H4 (cell line): ENCODE data around the gene GPBP1. TPM values are rescaled to one million over a fixed set of nuclear protein-coding genes. Genes with fewer than 3 reads are reported as not detected.

ENCODE experiments used
- DNase-seq: peaks from one replicate; pipeline ENCODE4 v3.0.0-alpha.2; 2015; ENCODE audit warnings: low spot score
- total RNA-seq: library from RNA; depleted of rRNA; stranded (reverse); fragments of >200 nt; shearing (Covaris generic); gene quantifications from 2 replicates; pipeline ENCODE4 v1.2.3, GENCODE V29; 2014

Gene GPBP1
- total RNA-seq, 1 experiment from 2014 or later: 39.4 TPM

- DNase-seq: no peak
Measured at GRCh38 chr5:57209316-57210040, 35.6 kb downstream of the GPBP1 start.

GRCh38 chr5:57210633-57211032 lies 36.8 kb downstream of the GPBP1 start:
- no peak for DNase-seq

- no peak for DNase-seq
Measured at GRCh38 chr5:57211039-57211438, 37.2 kb downstream of the GPBP1 start.

- no peak for DNase-seq
Measured at GRCh38 chr5:57215629-57216195, 41.9 kb downstream of the GPBP1 start.

GRCh38 chr5:57216714-57217113 lies 42.9 kb downstream of the GPBP1 start:
- no peak for DNase-seq

- DNase-seq: no peak
Measured at GRCh38 chr5:57219386-57219785, 45.5 kb downstream of the GPBP1 start.

- peak; percentile 11 for DNase-seq
Measured at GRCh38 chr5:57221049-57221568, 47.2 kb downstream of the GPBP1 start.

- no peak for DNase-seq
Measured at GRCh38 chr5:57225553-57225952, 51.7 kb downstream of the GPBP1 start.

- no peak for DNase-seq
Measured at GRCh38 chr5:57229313-57229712, 55.5 kb downstream of the GPBP1 start.

- no peak for DNase-seq
Measured at GRCh38 chr5:57231607-57232006, 57.7 kb downstream of the GPBP1 start.

- no peak for DNase-seq
Measured at GRCh38 chr5:57232293-57233033, 58.6 kb downstream of the GPBP1 start.

- no peak for DNase-seq
Measured at GRCh38 chr5:57243286-57244137, 69.7 kb downstream of the GPBP1 start.

GRCh38 chr5:57244331-57244730 lies 70.5 kb downstream of the GPBP1 start:
- DNase-seq: no peak

GRCh38 chr5:57246426-57246825 lies 72.6 kb downstream of the GPBP1 start:
- no peak for DNase-seq

GRCh38 chr5:57247765-57248164 lies 73.9 kb downstream of the GPBP1 start:
- DNase-seq: no peak

- DNase-seq: no peak
Measured at GRCh38 chr5:57249265-57249874, 75.5 kb downstream of the GPBP1 start.

GRCh38 chr5:57258052-57258451 lies 84.2 kb downstream of the GPBP1 start:
- DNase-seq: no peak

- DNase-seq: no peak
Measured at GRCh38 chr5:57258943-57259342, 85.1 kb downstream of the GPBP1 start.

- no peak for DNase-seq
Measured at GRCh38 chr5:57259704-57260103, 85.8 kb downstream of the GPBP1 start.

- DNase-seq: no peak
Measured at GRCh38 chr5:57262541-57262940, 88.7 kb downstream of the GPBP1 start.

GRCh38 chr5:57267805-57268204 lies 93.9 kb downstream of the GPBP1 start:
- DNase-seq: no peak
